Activated T-cell treated with anti-CD3 and anti-CD28 coated beads for 1 hour (primary cell): Measurements from ENCODE around the gene GOLGA6L10.
A peak's percentile ranks its signal among the peaks of the same experiment; 100 is the strongest.
"Not testable (repeated sequence)": the region's sequence is repeated elsewhere in the genome, so short reads cannot be mapped to it uniquely, and the experiment has no call there.

Experiments used
- DNase-seq: peaks from one replicate; pipeline ENCODE4 v3.0.0-alpha.2; 2020; ENCODE audit warnings: low read depth

Gene GOLGA6L10, protein sequence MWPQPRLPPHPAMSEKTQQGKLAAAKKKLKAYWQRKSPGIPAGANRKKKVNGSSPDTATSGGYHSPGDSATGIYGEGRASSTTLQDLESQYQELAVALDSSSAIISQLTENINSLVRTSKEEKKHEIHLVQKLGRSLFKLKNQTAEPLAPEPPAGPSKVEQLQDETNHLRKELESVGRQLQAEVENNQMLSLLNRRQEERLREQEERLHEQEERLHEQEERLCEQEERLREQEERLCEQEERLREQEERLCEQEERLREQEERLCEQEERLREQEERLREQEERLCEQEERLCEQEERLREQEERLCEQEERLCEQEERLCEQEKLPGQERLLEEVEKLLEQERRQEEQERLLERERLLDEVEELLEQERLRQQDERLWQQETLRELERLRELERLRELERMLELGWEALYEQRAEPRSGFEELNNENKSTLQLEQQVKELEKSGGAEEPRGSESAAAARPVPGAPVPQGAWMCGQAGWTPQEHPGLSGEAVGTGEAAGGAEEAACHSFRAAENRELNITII

GRCh38 chr15:82349375-82349774 lies at the start of gene GOLGA6L10:
TSS of gene GOLGA6L10 (minus strand) at chr15:82349475. CDS start at chr15:82349375, 100 bp downstream.
- not testable (repeated sequence) for DNase-seq

GRCh38 chr15:82398785-82399184 lies 49.5 kb upstream of the GOLGA6L10 start:
- DNase-seq, result no peak

DNA sequence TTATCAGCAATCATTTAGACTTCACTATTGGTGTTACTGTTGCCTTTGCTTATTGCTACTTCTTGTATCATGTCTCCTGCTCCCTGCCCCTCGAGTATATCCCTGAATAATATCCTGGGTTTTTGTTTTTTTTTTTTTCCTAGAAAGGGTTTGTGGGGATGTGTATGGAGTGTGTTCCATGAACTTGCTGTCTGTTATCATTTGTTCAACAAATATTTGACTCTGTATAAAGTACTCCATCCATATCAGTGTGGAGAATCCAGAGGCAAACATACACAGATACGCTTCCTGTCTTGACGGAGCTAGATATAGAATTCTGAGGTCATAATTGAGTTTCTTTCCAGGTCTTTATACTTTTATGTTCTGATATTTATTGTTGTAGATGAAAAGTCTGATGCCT lies 48.5 kb upstream of the GOLGA6L10 start:
- DNase-seq, result no peak

GRCh38 chr15:82395788-82396187 lies 46.5 kb upstream of the GOLGA6L10 start:
- not testable (repeated sequence) for DNase-seq

- DNase-seq, result no peak
Observed at GRCh38 chr15:82393671-82394070, 44.4 kb upstream of the GOLGA6L10 start.

GRCh38 chr15:82392077-82392476 lies 42.8 kb upstream of the GOLGA6L10 start:
- not testable (repeated sequence) for DNase-seq

GRCh38 chr15:82390152-82390551 lies 40.9 kb upstream of the GOLGA6L10 start:
- DNase-seq, result not testable (repeated sequence)

GRCh38 chr15:82387209-82387608 lies 37.9 kb upstream of the GOLGA6L10 start:
- not testable (repeated sequence) for DNase-seq

DNA sequence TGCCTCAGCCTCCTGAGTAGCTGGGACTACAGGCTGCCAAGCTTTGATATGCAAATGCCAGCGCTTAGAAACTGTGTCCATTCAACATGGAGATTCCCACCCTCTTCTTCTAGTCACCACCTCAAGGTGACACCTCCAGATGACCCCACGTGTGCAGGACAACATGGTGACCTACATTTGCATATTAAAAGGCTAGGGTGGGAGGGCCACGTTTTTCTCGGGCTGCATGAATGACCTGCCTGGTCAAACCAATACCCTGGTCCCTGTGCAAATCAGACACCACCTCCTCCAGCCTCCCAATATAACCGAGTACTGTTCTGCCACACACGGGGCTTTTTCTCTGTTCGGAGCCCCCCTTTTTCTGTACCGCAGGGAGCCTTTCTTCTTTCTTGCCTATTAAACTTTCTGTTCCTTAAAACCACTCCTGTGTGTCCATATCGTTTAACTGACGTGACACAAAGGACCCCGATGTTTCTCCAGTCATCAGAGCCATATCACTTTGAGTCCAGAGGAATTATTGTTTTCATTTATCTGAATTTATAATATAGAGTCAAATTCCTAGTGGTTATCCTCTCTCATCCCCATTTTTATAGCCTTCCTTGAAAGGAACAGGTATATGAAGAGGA lies 32.2 kb upstream of the GOLGA6L10 start:
- DNase-seq, result not testable (repeated sequence)

DNA sequence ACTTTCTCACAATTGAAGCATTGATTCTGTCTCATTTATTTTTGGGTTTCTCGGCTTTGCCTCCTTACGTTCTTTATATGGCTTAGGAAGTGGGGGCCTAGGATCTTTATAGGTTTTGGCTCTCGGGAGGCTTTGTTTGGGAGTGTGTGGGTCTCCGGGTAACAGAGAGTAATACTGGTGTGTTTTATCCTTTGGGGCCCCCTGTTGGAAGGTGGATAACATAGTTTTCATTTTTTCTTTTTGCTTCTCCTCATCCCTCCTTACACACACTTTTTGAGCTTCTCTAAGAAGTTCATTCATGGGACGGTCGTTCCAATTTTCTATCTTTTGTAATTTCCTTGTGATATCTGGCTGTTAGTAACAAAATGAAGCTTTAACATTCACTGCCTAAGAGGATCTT lies 30.3 kb upstream of the GOLGA6L10 start:
- not testable (repeated sequence) for DNase-seq

DNA sequence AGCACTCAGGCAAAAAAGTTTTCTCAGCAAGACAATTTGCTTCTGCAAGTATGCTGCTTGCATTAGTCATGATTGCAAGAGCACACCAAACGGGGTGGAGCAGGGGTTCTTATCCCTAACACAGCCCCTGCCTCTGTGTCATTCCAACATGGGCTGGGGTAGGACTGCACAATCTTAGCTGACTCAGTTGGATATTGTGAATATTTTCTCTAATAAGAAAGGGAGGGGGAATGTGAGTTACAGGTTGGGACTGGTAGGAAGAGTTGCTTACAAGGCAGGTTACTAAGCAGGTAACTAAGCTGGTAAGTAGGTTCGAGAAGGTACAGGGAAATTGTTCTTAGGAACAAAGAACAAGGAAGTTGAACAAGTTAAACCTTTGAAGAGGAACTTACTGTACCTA lies 24.4 kb upstream of the GOLGA6L10 start:
- not testable (repeated sequence) for DNase-seq

DNA sequence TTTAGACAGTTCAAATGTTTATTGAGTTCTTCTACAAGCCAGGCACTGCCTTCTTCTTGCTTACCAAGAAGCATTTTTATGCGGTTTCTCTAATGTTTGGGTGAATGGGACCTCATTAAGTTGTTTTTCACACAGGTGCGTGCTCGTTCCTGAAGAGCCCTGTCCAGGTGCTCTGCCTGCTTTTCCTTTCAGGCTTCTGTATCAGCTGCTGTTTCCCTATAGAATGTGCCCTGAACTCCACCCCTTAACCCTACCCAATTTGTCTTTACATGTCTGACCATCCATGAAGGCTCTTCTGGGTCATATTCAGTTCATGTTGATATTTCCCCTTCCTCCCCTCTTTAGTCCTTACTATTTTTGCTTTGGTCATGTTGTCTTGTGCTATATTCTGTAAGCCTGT lies 22.4 kb upstream of the GOLGA6L10 start:
- DNase-seq, result no peak

GRCh38 chr15:82367790-82368189 lies 18.5 kb upstream of the GOLGA6L10 start:
- not testable (repeated sequence) for DNase-seq

- DNase-seq, result peak; percentile 5
Observed at GRCh38 chr15:82365692-82366323, 16.5 kb upstream of the GOLGA6L10 start.

DNA sequence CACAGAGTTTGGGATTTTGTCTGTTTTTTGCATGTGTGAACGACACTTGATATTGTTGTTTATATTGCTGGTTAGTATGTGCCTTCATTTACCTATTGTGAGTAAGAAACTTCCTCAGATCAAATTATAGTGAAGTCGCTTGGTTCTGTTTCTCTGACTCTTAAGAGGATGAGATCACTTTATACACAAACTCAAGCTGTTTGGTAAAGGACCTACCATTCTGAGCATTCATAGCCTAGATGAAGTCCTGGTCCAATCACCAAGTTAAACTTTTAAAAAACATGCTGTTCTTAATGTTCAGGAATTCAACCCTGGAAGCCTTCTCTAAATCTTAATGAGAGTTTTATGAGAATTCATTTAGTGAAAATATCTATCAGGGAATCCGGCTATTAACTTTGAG lies 15.3 kb upstream of the GOLGA6L10 start:
- not testable (repeated sequence) for DNase-seq

GRCh38 chr15:82362790-82363189 lies 13.5 kb upstream of the GOLGA6L10 start:
- not testable (repeated sequence) for DNase-seq

GRCh38 chr15:82360618-82361017 lies 11.3 kb upstream of the GOLGA6L10 start:
- not testable (repeated sequence) for DNase-seq

DNA sequence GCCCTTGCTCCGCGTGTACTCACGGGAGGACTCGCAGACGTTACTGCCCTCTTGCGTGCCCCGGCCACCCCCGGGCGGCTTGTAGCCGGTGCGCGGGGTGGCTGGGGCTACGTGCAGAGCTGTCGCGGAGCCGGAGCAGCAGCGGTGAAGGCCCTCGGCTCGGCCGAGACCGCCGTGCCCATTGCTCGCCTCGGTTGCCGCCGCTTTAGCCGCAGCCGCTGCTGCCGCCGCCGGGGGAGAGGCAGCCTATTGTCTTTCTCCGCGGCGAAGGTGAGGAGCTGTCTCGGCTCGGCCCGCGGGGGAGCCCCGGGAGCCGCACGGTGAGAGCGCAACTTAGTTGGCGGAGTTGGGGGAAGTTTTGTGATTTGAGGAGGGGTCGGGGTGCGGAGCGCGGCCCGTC lies 5.8 kb upstream of the GOLGA6L10 start:
- DNase-seq, result not testable (repeated sequence)

GRCh38 chr15:82354546-82354945 lies 5.3 kb upstream of the GOLGA6L10 start:
- DNase-seq, result not testable (repeated sequence)

DNA sequence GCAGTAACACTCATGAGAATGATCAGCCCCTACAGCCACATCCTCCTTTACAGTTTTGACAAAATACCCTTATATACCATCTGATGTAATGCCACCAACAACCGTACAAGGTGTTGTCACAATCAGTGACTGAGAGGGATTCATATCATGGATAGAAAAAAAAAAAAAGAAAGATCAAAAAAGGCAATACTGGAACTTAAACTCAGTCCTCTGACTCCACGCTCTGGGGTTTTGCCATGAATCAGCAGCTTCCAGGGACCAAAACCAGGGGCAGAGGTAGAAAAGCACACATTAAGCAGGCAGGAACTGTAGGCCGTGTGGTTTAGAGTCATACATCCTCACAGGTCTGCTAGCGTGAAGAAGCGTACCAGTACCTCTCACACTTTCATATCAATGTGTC lies 1.6 kb downstream of the GOLGA6L10 start:
- not testable (repeated sequence) for DNase-seq

- DNase-seq, result not testable (repeated sequence)
Observed at GRCh38 chr15:82345176-82345575, 4.1 kb downstream of the GOLGA6L10 start.

- DNase-seq, result not testable (repeated sequence)
Observed at GRCh38 chr15:82344421-82344820, 4.9 kb downstream of the GOLGA6L10 start.
